GM18861 (cell line): ENCODE data around the gene OXT.
"Not testable (repeated sequence)": the region's sequence is repeated elsewhere in the genome, so short reads cannot be mapped to it uniquely, and the experiment has no call there.

ENCODE experiments used
- ATAC-seq: cut with Tn5 transposase; IDR thresholded peaks from one replicate; pipeline ENCODE4 v1.9.1; 2021; ENCODE audit not compliant: unreplicated experiment

OXT gene

DNA sequence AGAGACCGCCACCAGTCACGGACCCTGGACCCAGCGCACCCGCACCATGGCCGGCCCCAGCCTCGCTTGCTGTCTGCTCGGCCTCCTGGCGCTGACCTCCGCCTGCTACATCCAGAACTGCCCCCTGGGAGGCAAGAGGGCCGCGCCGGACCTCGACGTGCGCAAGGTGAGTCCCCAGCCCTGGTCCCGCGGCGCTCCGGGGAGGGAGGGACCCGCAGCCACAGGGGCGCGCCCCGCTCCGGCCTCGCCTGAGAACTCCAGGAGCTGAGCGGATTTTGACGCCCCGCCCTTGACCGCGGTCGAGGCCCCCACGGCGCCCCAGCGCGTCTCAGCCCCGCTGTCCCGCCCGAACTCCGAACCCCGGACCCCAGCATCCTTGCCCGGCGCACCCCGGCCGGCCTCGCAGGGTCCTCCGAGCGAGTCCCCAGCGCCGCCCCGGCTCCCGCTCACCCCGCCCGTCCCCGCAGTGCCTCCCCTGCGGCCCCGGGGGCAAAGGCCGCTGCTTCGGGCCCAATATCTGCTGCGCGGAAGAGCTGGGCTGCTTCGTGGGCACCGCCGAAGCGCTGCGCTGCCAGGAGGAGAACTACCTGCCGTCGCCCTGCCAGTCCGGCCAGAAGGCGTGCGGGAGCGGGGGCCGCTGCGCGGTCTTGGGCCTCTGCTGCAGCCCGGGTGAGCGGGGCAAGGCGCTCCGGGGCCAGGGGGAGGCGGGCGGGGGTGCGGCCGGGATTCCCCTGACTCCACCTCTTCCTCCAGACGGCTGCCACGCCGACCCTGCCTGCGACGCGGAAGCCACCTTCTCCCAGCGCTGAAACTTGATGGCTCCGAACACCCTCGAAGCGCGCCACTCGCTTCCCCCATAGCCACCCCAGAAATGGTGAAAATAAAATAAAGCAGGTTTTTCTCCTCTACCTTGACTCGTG, at the start of gene OXT:
Gene OXT (plus strand): TSS at position 11 of the 920 bp plus-strand sequence. CDS start 36 bp downstream, at position 47.
- no peak for ATAC-seq

DNA sequence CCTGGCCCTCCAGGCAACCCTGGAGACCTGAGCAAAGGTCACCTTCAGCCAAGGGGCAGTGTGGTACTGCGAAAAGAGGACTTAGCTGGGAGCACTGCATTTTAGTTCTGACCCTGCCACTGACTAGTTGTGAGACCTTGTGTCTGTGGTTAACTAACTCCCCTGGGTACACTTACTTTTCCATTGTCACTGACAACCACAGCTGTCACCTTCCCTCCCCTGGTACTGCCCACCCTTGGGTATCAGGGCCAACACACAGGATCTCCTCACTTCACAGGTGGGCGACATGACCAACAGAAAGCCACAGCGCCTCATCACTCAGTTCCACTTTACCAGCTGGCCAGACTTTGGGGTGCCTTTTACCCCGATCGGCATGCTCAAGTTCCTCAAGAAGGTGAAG, 49.6 kb upstream of the OXT start:
- ATAC-seq = no peak

DNA sequence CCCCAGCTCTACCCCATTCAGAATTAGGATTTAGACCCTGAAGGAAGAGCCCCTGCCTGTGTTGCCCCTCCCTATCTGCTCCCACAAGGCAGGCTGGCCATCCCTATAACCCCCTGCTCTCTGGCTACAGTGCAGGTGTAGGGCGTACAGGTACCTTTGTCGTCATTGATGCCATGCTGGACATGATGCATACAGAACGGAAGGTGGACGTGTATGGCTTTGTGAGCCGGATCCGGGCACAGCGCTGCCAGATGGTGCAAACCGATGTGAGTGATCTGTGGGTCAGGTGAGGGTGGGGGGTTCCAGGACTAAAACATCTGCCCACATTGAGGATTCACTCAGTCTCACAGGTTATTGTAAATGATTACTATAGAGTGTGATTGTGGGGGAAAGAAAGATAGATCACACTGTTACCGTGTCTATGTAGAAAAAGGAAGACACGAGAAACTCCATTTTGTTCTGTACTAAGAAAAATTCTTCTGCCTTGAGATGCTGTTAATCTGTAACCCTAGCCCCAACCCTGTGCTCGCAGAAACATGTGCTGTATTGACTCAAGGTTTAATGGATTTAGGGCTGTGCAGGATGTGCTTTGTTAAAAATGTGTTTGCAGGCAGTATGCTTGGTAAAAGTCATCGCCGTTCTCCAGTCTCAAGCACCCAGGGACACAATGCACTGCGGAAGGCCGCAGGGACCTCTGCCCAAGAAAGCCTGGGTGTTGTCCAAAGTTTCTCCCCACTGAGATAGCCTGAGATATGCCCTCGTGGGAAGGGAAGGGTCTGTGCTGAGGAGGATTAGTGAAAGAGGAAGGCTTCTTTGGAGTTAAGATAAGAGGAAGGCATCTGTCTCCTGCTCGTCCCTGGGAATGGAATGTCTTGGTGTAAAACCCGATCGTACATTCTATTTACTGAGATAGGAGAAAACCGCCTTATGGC, 48.6 kb upstream of the OXT start:
- not testable (repeated sequence) for ATAC-seq

DNA sequence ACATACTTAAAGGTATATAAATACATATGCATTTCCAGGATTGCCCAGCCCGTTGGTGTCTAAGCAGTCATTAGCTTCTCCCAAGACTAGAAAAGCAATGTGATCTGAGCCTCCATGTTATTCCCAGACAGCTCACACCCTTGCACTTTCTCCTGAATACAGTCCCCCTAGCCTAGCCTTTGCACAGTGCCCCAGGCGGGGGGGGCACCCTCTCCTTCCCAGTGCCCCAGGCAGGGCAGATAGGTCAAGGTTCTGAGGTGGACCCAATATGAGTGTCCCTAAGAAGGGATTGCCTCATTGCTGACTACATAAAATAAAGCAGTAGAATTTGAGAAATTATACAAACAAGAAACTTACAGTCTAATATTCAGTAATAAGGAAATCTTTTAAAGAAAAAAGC, 43.4 kb upstream of the OXT start:
- no peak for ATAC-seq

DNA sequence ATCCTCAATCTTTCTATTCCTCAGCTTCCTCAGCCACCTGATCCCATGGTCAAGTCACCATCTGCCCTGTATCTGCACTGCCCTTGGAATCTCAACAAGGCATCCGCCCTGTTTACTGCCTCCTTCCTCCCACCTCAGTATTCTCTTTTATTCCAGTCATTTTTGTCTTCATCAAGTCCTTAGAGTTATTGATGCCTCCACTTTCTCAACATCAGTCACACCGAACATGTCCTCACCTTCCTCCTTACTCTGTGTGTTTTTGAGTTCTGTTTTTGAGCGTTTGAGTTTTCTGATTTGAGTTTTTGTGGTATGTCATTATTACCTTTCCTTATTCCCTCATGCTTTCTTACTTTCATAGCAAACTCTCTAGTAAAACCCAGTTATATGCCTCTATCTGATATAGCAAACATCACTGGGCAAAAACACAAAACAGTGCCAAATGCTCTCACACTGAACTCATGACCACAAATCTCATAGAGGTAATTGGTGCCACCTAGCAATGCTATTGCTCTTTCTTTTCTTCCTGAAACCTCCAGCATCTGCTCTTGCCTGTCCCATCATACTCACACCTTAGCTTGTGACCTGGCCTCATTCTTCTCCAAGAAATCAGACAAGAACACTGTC, 39.8 kb upstream of the OXT start:
- ATAC-seq = no peak

DNA sequence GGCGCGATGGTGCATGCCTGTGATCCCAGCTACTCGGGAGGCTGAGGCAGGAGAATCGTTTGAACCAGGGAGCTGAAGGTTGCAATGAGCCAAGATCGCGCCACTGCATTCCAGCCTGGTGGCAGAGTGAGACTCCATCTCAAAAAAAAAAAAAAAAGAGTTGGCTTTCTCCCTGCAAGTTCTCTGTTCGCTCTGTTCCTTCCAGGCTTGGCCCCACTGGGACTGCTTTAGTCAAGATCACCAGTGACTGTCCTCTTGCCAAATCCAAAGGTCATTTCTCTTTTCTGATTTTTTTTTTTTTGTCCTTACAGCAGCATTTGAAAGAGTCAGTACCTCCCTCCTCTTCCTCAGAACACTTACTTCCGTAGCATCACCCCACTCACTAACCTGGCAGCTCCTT, 38.8 kb upstream of the OXT start:
- ATAC-seq = no peak

DNA sequence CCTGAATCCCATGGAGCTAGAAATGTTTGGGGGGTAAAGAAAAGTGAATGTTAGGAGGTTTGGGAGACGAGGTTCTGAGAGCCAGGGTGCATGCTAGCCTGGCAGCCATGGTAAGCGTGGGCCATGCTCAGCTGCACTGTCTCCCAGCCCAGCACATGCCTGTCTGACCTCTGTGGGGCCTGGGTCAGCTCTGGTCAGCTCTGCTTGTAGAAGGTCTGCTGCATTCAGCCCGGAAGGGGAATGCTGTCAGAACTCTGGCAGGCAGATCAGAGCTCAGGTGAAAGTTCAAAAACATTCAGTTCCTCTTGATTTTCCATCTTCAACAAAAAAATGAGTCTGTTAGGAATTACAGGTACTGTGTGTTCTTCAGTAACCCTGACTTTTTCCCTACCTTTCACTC, 33.8 kb upstream of the OXT start:
- no peak for ATAC-seq

DNA sequence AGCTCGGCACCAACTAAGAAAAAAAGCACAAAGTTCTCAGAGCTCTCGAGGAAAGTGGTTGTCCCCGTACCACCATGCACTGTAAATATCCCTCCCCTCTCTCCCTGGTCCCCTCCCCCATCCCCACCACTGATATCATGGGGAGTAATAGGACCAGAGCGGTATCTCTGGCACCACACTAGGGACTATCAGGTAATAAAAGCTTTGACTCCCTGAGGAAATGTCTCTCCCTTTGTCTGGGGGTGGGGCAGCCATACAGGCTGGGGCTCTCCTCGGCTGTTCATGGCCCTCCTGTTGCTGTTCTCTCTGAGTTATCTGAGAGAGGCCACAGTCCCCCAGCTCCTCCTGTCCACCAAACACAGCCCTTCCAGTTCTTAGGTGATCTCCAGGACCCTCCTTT, 33.0 kb upstream of the OXT start:
- ATAC-seq = no peak

DNA sequence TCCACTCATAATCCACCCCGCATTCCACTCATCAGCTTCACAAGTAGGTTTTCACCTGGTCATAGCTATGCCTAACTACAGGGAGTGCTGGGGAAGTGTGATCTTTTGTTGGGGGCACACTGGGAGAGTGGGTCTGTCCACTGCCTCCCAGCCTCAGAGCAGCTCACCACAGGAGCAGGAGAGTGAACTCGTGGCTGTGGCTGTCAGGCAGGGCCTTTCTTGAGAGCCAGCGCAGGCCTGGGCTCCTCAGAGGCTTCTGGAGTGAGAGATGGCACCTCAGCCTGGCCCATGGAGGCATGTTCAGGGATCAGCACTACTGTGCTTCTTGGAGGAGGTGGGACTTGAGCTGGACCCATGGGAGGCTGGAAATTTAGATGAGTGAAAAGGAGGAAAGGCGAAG, 32.0 kb upstream of the OXT start:
- no peak for ATAC-seq

DNA sequence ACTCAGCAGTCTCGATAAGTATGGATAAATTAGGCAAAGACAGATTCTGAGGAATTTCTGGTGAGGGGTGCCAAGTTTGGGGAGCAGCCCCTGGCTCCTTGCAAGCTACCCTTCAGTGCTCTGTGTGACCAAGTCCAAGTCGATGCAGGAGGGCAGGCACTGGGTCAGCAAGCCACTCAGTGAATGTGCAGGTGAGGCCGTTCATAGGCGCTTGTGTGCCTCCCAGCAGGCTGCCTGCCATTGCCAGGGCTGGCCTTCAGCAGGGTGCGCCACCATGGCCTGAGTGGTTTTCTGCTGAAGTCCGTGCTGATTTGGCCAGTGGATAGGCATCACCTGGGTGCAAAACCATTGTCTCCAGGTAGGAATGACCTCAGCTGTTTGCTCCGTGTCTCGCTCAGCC, 31.3 kb upstream of the OXT start:
- no peak for ATAC-seq

DNA sequence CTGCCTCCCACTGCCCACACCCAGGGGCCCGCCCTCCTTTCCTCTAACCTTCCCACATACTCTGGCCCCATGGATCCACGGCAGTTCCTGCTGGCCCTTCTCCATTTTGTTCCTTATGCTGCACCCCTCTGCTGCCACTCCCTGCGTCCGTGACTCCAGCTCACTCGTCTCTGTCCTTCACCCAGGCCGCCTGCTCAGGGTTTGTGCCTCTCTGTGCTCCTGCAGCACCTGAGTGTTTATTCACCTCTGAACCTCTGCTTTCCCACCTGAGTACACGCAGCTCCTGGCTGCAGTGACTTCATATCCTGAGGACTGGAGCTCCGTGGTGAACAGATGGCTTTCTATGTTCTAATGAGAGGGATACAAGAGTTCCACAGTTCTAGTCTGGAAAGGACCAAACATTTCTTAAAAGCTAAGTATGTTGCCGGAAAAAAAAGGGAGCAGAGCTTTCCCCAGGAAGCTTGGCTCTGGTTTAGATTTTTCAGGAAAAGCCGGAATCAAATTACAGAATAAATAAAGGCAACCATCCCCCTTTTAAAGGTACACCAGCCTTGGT, 29.5 kb upstream of the OXT start:
- ATAC-seq = no peak

DNA sequence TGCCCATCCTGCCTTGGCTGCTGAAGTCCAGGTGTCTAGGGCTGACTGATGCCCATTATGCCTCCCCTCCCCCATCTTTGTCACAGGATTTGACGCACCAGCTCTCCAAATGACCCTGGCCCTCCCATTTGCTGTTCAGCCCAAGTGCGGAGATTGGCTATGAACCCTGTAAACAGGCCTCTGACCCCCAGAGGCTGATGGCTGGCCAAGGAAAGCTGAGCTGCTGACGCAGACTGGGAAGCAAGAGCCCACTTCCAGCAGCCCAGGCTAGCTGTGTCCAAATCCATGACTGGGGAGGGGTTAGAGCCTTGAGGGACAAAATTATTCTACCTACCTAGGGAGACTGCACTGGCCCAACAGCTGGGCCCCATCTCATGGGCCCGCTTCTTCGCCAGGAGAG, 28.8 kb upstream of the OXT start:
- ATAC-seq = no peak

DNA sequence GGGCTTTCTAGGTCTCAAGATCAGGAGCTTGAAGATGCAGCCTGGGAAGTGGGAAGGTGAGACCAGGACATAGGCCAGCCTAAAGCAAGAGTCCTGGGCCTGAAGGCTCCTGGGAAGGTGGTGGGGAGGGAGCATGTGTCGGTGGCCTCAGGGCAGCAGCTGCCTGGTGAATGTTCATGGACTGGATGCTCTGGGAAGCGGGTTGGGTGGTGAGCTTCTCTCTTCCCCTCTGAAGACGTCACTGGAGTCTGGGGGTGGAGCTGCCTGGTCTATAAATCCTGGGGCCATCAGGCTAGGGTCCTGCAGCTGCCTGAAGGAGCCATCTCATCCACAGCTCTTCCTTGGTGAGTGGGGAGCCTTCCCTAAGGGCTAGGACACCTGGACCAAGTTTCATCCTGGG, 28.1 kb upstream of the OXT start, which contains the start of gene GNRH2:
Gene GNRH2 (plus strand): TSS at position 301 of the 400 bp plus-strand sequence. CDS start 793 bp downstream, outside the sequence.
- ATAC-seq = no peak

DNA sequence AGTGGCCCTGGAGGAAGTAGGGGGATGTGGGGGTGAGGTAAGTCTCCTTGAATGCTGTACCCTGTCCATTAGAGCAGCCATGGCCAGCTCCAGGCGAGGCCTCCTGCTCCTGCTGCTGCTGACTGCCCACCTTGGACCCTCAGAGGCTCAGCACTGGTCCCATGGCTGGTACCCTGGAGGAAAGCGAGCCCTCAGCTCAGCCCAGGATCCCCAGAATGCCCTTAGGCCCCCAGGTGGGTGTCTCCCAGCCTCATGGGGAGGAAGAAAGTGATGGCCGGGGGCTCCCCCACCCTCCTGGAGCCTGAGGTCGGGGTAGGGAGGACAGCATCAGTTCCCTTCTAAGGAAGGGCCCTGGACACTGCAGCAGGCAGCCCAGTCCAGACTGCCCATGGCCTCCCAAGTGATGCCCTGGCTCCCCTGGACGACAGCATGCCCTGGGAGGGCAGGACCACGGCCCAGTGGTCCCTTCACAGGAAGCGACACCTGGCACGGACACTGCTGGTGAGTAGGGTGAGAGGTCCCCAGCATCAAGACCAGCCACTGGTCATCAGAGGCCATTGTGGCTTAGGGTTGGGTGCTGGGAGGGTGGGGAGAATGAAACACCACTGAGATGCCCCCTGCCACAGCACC, 27.0 kb upstream of the OXT start:
- ATAC-seq = no peak

DNA sequence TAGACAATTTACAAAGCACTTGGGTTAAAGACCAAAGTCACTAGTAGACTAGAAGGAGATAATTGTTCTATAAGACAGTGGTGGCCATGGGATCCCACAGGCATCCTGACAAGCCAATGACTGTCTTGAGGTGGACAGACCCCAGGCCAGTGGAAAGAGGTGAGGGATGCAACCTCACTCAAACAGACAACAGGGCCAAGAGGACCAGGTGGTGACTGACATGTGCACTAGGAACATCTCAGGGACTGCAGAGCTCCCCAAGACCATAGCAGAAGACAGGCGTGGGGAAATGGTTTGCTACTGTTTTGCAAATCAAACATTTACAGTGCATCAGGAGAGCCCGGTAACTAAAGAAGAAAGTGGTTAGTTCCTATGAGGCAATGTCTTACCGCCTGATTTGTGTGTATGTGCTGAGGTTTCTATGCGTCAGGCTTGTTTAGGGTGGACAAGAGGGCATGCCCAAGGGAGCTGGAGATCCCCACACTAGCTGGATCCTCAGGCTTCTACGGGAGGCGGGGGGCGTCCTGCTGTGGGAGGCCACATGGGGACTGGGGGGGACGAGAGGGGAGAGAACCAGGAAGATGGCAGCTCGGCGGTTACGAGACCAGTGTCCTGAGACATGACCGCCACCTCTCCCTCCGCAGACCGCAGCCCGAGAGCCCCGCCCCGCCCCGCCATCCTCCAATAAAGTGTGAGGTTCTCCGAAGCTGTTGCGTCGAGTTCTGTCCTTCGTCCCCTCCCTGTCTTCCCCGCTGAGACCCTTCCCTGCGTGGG, 26.2 kb upstream of the OXT start:
- peak; percentile 17 for ATAC-seq

DNA sequence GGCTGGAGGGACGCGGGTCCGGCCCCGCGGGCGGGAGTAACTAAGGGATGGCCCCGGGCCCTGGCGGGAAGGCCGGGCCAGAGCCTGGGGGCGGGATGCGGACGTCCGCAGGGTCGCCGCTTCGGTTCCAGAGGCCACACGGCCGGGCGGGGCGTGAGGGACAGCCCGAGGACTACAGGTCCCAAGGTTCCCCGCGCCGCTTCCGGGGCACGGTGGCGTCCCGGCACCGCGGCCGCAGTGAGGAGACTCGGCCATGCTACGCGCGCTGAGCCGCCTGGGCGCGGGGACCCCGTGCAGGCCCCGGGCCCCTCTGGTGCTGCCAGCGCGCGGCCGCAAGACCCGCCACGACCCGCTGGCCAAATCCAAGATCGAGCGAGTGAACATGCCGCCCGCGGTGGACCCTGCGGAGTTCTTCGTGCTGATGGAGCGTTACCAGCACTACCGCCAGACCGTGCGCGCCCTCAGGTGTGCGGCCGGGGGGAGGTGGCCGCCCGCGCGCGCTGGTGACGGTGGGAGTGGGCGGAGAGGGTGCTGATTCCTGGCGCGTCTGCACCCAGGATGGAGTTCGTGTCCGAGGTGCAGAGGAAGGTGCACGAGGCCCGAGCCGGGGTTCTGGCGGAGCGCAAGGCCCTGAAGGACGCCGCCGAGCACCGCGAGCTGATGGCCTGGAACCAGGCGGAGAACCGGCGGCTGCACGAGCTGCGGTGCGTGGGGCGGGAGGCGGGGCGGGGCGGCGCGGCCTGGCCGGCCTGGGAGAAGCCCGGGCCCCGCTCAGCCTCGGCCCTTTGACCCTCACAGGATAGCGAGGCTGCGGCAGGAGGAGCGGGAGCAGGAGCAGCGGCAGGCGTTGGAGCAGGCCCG, 25.4 kb upstream of the OXT start, which contains the start of gene MRPS26:
Gene MRPS26 (plus strand): TSS at position 237 of the 861 bp plus-strand sequence. CDS start 17 bp downstream, at position 254.
- peak; percentile 85 for ATAC-seq

DNA sequence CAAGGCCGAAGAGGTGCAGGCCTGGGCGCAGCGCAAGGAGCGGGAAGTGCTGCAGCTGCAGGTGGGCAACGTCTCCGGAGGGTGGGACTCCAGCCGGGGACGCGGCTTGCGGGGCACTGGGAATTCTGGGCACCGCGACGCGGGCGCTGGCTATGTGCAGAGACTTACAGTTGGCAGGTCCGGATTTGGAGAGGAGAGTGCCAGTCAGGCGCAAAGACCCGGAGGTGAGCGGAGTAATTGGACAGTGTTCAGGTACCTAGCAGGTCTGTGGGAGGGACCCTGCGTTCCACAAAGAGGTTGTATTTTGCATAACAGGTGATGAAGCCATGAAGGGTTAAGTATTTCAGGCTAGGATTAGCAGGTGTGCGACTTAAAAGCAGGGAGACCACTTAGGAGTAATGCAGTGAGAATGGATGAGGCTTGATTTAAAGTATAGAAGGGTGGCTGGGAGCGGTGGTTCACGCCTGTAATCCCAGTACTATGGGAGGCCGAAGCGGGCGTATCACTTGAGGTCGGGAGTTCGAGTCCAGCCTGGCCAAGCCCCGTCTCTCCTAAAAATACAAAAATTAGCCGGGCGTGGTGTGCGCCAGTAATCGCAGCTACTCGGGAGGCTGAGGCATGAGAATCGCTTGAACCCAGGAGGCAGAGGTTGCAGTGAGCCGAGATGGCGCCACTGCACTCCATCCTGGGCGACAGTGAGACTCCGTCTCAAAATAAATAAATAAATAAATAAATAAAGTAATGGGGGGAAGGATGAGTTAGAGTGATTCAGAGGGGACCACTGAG, 24.6 kb upstream of the OXT start:
- ATAC-seq = no peak
